Measurements from ENCODE around the gene SEC14L2. TPM values are rescaled to one million over a fixed set of nuclear protein-coding genes. Genes with fewer than 3 reads are reported as not detected.

Gene SEC14L2
- total and polyA plus RNA-seq, 2 of the 4 experiments (the other 2 are of a cell fraction), result 38.7 to 54.8 TPM

- no peak for ATAC-seq (ENCODE audit: low read depth)
- Histone ChIP-seq H2AK5ac (ENCODE audit: low read depth, low read length) (no peak overlapping the region), H4K8ac (ENCODE audit: low read depth in 2 of 2, low read length in 2 of 2) (no peak overlapping the region), H3K27me3 (ENCODE audit: control insufficient read depth, insufficient read depth, low read length) (no peaks in the 10 kb centered on the region), H2BK5ac (ENCODE audit: low read depth, low read length, poor library complexity, severe bottlenecking) (no peak overlapping the region), H3K56ac (ENCODE audit: extremely low read depth, insufficient read depth, low read length) (no peak overlapping the region), H4K5ac (ENCODE audit: low read depth, low read length) (no peak overlapping the region), H3K4me3 (ENCODE audit: insufficient read depth, low read depth, low read length) (no peak overlapping the region), H3K4me2 (ENCODE audit: low read depth, low read length) (no peak overlapping the region), H3K9ac (ENCODE audit: low read depth, low read length) (no peak overlapping the region), H3K9me3 (ENCODE audit: control insufficient read depth, insufficient read depth, low read length) (no peaks in the 10 kb centered on the region), H3K79me1 (ENCODE audit: low read depth in 1 of 2, low read length in 2 of 2) (no peaks in the 10 kb centered on the region), H2BK20ac (ENCODE audit: low read depth, low read length) (no peak overlapping the region), H3K18ac (ENCODE audit: low read depth, low read length) (no peak overlapping the region), H2AFZ (replicated peaks; ENCODE audit: low read length, poor library complexity) (no peak overlapping the region), H2AK9ac (replicated peaks; ENCODE audit: low read depth, low read length, poor library complexity) (no peak overlapping the region), H2BK120ac (ENCODE audit: low read depth, low read length) (no peak overlapping the region), H4K91ac (ENCODE audit: insufficient read depth, low read depth, low read length) (no peak overlapping the region), H3K27ac (ENCODE audit: insufficient read depth, low read length) (no peak overlapping the region), H3K14ac (replicated peaks; ENCODE audit: low read depth, low read length) (no peak overlapping the region), H2BK15ac (ENCODE audit: low read depth, low read length) (no peak overlapping the region), H4K20me1 (ENCODE audit: insufficient read depth, low read length) (peaks cover 4% of the 10 kb centered on the region), H3K4ac (ENCODE audit: low read depth, low read length) (no peak overlapping the region), H3K9me1 (ENCODE audit: insufficient read depth, low read length) (no peaks in the 10 kb centered on the region), H3K23ac (ENCODE audit: low read depth, low read length) (no peak overlapping the region), H3K4me1 (ENCODE audit: control insufficient read depth, insufficient read depth, low read length) (no peaks in the 10 kb centered on the region), H3K36me3 (ENCODE audit: control insufficient read depth, insufficient read depth, low read length) (peaks cover 33% of the 10 kb centered on the region)
- intact Hi-C loops (cut with micrococcal nuclease), result no loop called here
- dilution Hi-C loops (cut with HindIII; ENCODE audit: low sequenced_read_pairs, unreplicated experiment), result no loop called here
- 100% methylated on average over 8 of the region's 13 CpGs; no CpG with 5 or more reads in 1 of the 2 experiments for WGBS, 2 experiments (ENCODE audit: extremely low coverage in 2 of 2, insufficient read length in 1 of 2)
- no TSS peak for BruUV-seq (replicated peaks)
- in situ Hi-C loops (cut with MboI; ENCODE audit: low sequenced_read_pairs), result no loop called here
- POLR2A ChIA-PET (ENCODE audit: unreplicated experiment), result no interaction called here
- TF ChIP-seq RAD21 (IDR thresholded peaks at IDR 0.05; ENCODE audit: low read length) (no peak), MAZ (IDR thresholded peaks at IDR 0.05; ENCODE audit: borderline replicate concordance, low read depth, low read length) (no peak), MAFK (IDR thresholded peaks at IDR 0.05; ENCODE audit: low read depth, low read length) (no peak), POLR2A (IDR thresholded peaks at IDR 0.05; ENCODE audit: low read depth, low read length) (no peak), SMC3 (IDR thresholded peaks at IDR 0.05; ENCODE audit: low read depth, low read length) (no peak), CEBPB (IDR thresholded peaks at IDR 0.05; ENCODE audit: low read depth, low read length) (no peak), RCOR1 (IDR thresholded peaks at IDR 0.05; ENCODE audit: insufficient replicate concordance, low read length) (no peak), NFE2L2 (IDR thresholded peaks at IDR 0.05; ENCODE audit: low read depth, low read length) (no peak), ELK1 (IDR thresholded peaks at IDR 0.05; ENCODE audit: borderline replicate concordance, low read depth, low read length) (no peak), BHLHE40 (IDR thresholded peaks at IDR 0.05; ENCODE audit: low read depth, low read length) (no peak), CTCF (conservative IDR thresholded peaks at IDR 0.05; ENCODE audit: low read depth, low read length) (no peak), FOS (IDR thresholded peaks at IDR 0.05; ENCODE audit: low read depth, low read length) (no peak), MXI1 (IDR thresholded peaks at IDR 0.05; ENCODE audit: borderline replicate concordance, low read depth, low read length) (no peak), RFX5 (IDR thresholded peaks at IDR 0.05; ENCODE audit: low read depth, low read length) (no peak), CHD1 (IDR thresholded peaks at IDR 0.05; ENCODE audit: low read depth, low read length) (no peak)
- no peak for DNase-seq
- CTCF ChIA-PET, result no interaction called here
Measured at GRCh38 chr22:30375312-30375849, 21.4 kb upstream of the SEC14L2 start.
